Small intestine (tissue), 7 donors: ENCODE data around the gene ATOSA. TPM values are rescaled to one million over a fixed set of nuclear protein-coding genes. Genes with fewer than 3 reads are reported as not detected.

ENCODE experiments used
- DNase-seq, 2 donors: peaks; one replicate each; pipeline versions ENCODE4 v3.0.0 to v3.0.0-alpha.2; 2013
- FAIRE-seq: peaks from 2 replicates; lab custom pipeline; 2012; peaks lifted over from hg19 to GRCh38; lab: Jason Lieb, UNC
- H3K27ac ChIP-seq, 3 donors: one replicate each; pipeline ENCODE4 v1.5.1; 2013; ENCODE audit warnings: low read length in 2 of 3, mild to moderate bottlenecking in 2 of 3, control low read depth in 1 of 3, inconsistent platforms in 1 of 3, low read depth in 1 of 3, moderate library complexity in 1 of 3
- H3K27me3 ChIP-seq, 3 donors: one replicate each; pipeline ENCODE4 v1.6.1; 2013; ENCODE audit warnings: low read length in 3 of 3, inconsistent platforms in 1 of 3; ENCODE audit not compliant: control insufficient read depth in 3 of 3, insufficient read depth in 3 of 3
- H3K36me3 ChIP-seq, 3 donors: one replicate each; pipeline ENCODE4 v1.6.1; 2013; ENCODE audit warnings: low read length in 3 of 3, inconsistent platforms in 1 of 3, low read depth in 1 of 3, mild to moderate bottlenecking in 1 of 3, moderate library complexity in 1 of 3; ENCODE audit not compliant: control insufficient read depth in 3 of 3, insufficient read depth in 2 of 3
- H3K4me1 ChIP-seq, 3 donors: one replicate each; pipeline ENCODE4 v1.6.1; 2013; ENCODE audit warnings: low read length in 2 of 3, inconsistent platforms in 1 of 3, low read depth in 1 of 3, mild to moderate bottlenecking in 1 of 3, moderate library complexity in 1 of 3; ENCODE audit not compliant: control insufficient read depth in 3 of 3, insufficient read depth in 2 of 3
- H3K4me3 ChIP-seq, 3 donors: one replicate each; pipeline ENCODE4 v1.5.1; 2013; ENCODE audit warnings: low read length in 3 of 3, control low read depth in 1 of 3, inconsistent platforms in 1 of 3, low read depth in 1 of 3, mild to moderate bottlenecking in 1 of 3, moderate library complexity in 1 of 3
- H3K9me3 ChIP-seq, 2 donors: one replicate each; pipeline ENCODE4 v1.6.1; 2013; ENCODE audit warnings: low read depth in 1 of 2, low read length in 1 of 2; ENCODE audit not compliant: control insufficient read depth in 2 of 2, insufficient read depth in 1 of 2
- WGBS, 3 donors: extraction: QIAGEN DNeasy Blood & Tissue Kit; methylation state at CpG; one replicate each; pipeline ENCODE4 v1.1.7; 2013; 5-methylcytosine and 5-hydroxymethylcytosine counted together
- polyA plus RNA-seq, 4 donors: library from polyadenylated mRNA; stranded (reverse) in 3 of 4; unstranded in 1 of 4; fragments of 200-250 nt in 3 of 4; fragments of 120-200 nt in 1 of 4; gene quantifications; one replicate each; pipeline versions ENCODE4 v1.2.1 to v1.2.3, GENCODE V29; 2013
- donor health status: healthy with polysubstance abuse.
- donor health status: control.
- donor health status: control.
- donor health status: Bipolar disorder and iron deficiency.
- donor health status: healthy.

Gene ATOSA
- polyA plus RNA-seq, 4 donors, result 13.4 to 38.6 (median 25.0) TPM

GRCh38 chr15:52680761-52681160, 1.6 kb upstream of the ATOSA start:
- DNase-seq (no peak), FAIRE-seq (no peak)
- Histone ChIP-seq H3K9me3 (no peaks in the 10 kb centered on the region), H3K4me3 (no peak overlapping the region), H3K27me3 (no peaks in the 10 kb centered on the region), H3K36me3 (no peaks in the 10 kb centered on the region), H3K27ac (no peak overlapping the region), H3K4me1 (peaks cover 0 to 6% (median 0%) of the 10 kb centered on the region in 3 donors)

GRCh38 chr15:52680041-52680391, 828 bp upstream of the ATOSA start:
- Histone ChIP-seq H3K27ac (peak overlapping the region in 1 of 3 donors; percentile 62), H3K36me3 (no peaks in the 10 kb centered on the region)

GRCh38 chr15:52678468-52679231, 538 bp downstream of the ATOSA start:
- H3K9me3 ChIP-seq, result no peaks in the 10 kb centered on the region
- WGBS, 3 donors, result 1% methylated on average over 51 to 70 of the region's 70 CpGs
- peak; percentile 59 to 85 for DNase-seq

More at GRCh38 chr15:52680041-52680391, 828 bp upstream of the ATOSA start:
- FAIRE-seq (no peak), DNase-seq (peak in 1 of 2 donors; percentile 27)
- Histone ChIP-seq H3K4me3 (peak overlapping the region in 2 of 3 donors; percentile 20 to 66), H3K4me1 (peaks cover 0 to 6% (median 0%) of the 10 kb centered on the region in 3 donors), H3K27me3 (no peaks in the 10 kb centered on the region), H3K9me3 (no peaks in the 10 kb centered on the region)
- 38 to 47% (median 46%) methylated on average over 3 of the region's 3 CpGs for WGBS, 3 donors

GRCh38 chr15:52677593-52678467, 1.4 kb downstream of the ATOSA start:
- H3K4me3 ChIP-seq, result peak overlapping the region; percentile 66 to 98 (median 87)
- FAIRE-seq, result no peak
- WGBS, 3 donors, result 0 to 3% (median 1%) methylated on average over 16 of the region's 16 CpGs
- DNase-seq, result peak in 1 of 2 donors; percentile 64
- H3K36me3 ChIP-seq, result peaks cover 0 to 4% (median 2%) of the 10 kb centered on the region in 3 donors
- no peaks in the 10 kb centered on the region for H3K27me3 ChIP-seq
- peak overlapping the region; percentile 95 to 99 (median 96) for H3K27ac ChIP-seq
- peaks cover 0 to 6% (median 0%) of the 10 kb centered on the region in 3 donors for H3K4me1 ChIP-seq
- H3K9me3 ChIP-seq, result no peaks in the 10 kb centered on the region

More at GRCh38 chr15:52678468-52679231, 538 bp downstream of the ATOSA start:
- FAIRE-seq, result no peak
- H3K36me3 ChIP-seq, result peaks cover 0 to 2% (median 2%) of the 10 kb centered on the region in 3 donors
- no peaks in the 10 kb centered on the region for H3K27me3 ChIP-seq
- peaks cover 0 to 6% (median 0%) of the 10 kb centered on the region in 3 donors for H3K4me1 ChIP-seq
- peak overlapping the region; percentile 66 to 98 (median 87) for H3K4me3 ChIP-seq
- H3K27ac ChIP-seq, result peak overlapping the region; percentile 95 to 99 (median 96)

- 57 to 77% (median 59%) methylated on average over 4 of the region's 4 CpGs for WGBS, 3 donors
- H3K9me3 ChIP-seq, result no peaks in the 10 kb centered on the region
- DNase-seq, result no peak
- H3K27me3 ChIP-seq, result no peaks in the 10 kb centered on the region
- H3K4me1 ChIP-seq, result peaks cover 0 to 3% (median 0%) of the 10 kb centered on the region in 3 donors
- H3K4me3 ChIP-seq, result no peak overlapping the region
- no peak overlapping the region for H3K27ac ChIP-seq
- H3K36me3 ChIP-seq, result peaks cover 0 to 11% (median 6%) of the 10 kb centered on the region in 3 donors
- no peak for FAIRE-seq
Observed at GRCh38 chr15:52674831-52675230, 4.4 kb downstream of the ATOSA start.

GRCh38 chr15:52673734-52674133, 5.5 kb downstream of the ATOSA start:
- H3K27me3 ChIP-seq, result no peaks in the 10 kb centered on the region
- peaks cover 0 to 13% (median 9%) of the 10 kb centered on the region in 3 donors for H3K36me3 ChIP-seq
- H3K4me1 ChIP-seq, result peaks cover 0 to 3% (median 0%) of the 10 kb centered on the region in 3 donors
- DNase-seq (no peak), FAIRE-seq (no peak)
- no peak overlapping the region for H3K27ac ChIP-seq
- H3K9me3 ChIP-seq, result no peaks in the 10 kb centered on the region
- H3K4me3 ChIP-seq, result no peak overlapping the region

- no peak overlapping the region for H3K27ac ChIP-seq
- H3K4me3 ChIP-seq, result no peak overlapping the region
- no peaks in the 10 kb centered on the region for H3K27me3 ChIP-seq
- WGBS, 3 donors, result 61 to 70% (median 66%) methylated on average over 2 of the region's 2 CpGs
- peaks cover 0 to 3% (median 0%) of the 10 kb centered on the region in 3 donors for H3K4me1 ChIP-seq
- DNase-seq, result no peak
- H3K36me3 ChIP-seq, result peaks cover 0 to 13% (median 10%) of the 10 kb centered on the region in 3 donors
- H3K9me3 ChIP-seq, result no peaks in the 10 kb centered on the region
- FAIRE-seq, result no peak
Observed at GRCh38 chr15:52673312-52673711, 5.9 kb downstream of the ATOSA start.

- 83 to 97% (median 97%) methylated on average over 1 of the region's 1 CpG for WGBS, 3 donors
- no peaks in the 10 kb centered on the region for H3K9me3 ChIP-seq
- H3K4me1 ChIP-seq, result peaks cover 0 to 3% (median 0%) of the 10 kb centered on the region in 3 donors
- FAIRE-seq (no peak), DNase-seq (no peak)
- no peak overlapping the region for H3K27ac ChIP-seq
- H3K27me3 ChIP-seq, result no peaks in the 10 kb centered on the region
- H3K4me3 ChIP-seq, result no peak overlapping the region
- H3K36me3 ChIP-seq, result peaks cover under 1 to 15% (median 10%) of the 10 kb centered on the region in 3 donors
Observed at GRCh38 chr15:52672661-52673060, 6.5 kb downstream of the ATOSA start.
